NCI-H1417 (cell line): ENCODE measurements around the gene ZBTB7C.

Source experiments
- DNase-seq, 3 experiments: peaks; one replicate each; lab custom pipeline; 2025; lab: John Stamatoyannopoulos, UW

Gene ZBTB7C

GRCh38 chr18:48166336-48166875 lies 242.8 kb downstream of the ZBTB7C start:
- no peak for DNase-seq

GRCh38 chr18:48165111-48165866 lies 243.9 kb downstream of the ZBTB7C start:
- no peak for DNase-seq

GRCh38 chr18:48164701-48165100 lies 244.5 kb downstream of the ZBTB7C start:
- DNase-seq, result no peak

- no peak for DNase-seq
Observed at GRCh38 chr18:48164116-48164515, 245.1 kb downstream of the ZBTB7C start.

GRCh38 chr18:48163738-48164115 lies 245.5 kb downstream of the ZBTB7C start:
- no peak for DNase-seq

GRCh38 chr18:48162956-48163737 lies 246.0 kb downstream of the ZBTB7C start:
- DNase-seq, result no peak

GRCh38 chr18:48161911-48162698 lies 247.1 kb downstream of the ZBTB7C start:
- DNase-seq, result peak; percentile 38 to 96 (median 96)

- peak; percentile 57 to 81 (median 74) for DNase-seq
Observed at GRCh38 chr18:48161191-48161910, 247.8 kb downstream of the ZBTB7C start.

GRCh38 chr18:48160622-48161021 lies 248.6 kb downstream of the ZBTB7C start:
- peak in 1 of 3 experiments; percentile 43 for DNase-seq

GRCh38 chr18:48159816-48160215 lies 249.4 kb downstream of the ZBTB7C start:
- DNase-seq, result no peak

- DNase-seq, result no peak
Observed at GRCh38 chr18:48158721-48159120, 250.5 kb downstream of the ZBTB7C start.

GRCh38 chr18:48157956-48158355 lies 251.2 kb downstream of the ZBTB7C start:
- peak in 1 of 3 experiments; percentile 18 for DNase-seq

GRCh38 chr18:48155856-48156255 lies 253.3 kb downstream of the ZBTB7C start:
- no peak for DNase-seq

GRCh38 chr18:48154828-48155227 lies 254.4 kb downstream of the ZBTB7C start:
- DNase-seq, result no peak

- no peak for DNase-seq
Observed at GRCh38 chr18:48153613-48154481, 255.3 kb downstream of the ZBTB7C start.

- DNase-seq, result peak in 1 of 3 experiments; percentile 8
Observed at GRCh38 chr18:48152549-48152948, 256.6 kb downstream of the ZBTB7C start.

- no peak for DNase-seq
Observed at GRCh38 chr18:48151421-48152065, 257.6 kb downstream of the ZBTB7C start.

GRCh38 chr18:48149020-48149685 lies 260.0 kb downstream of the ZBTB7C start:
- DNase-seq, result no peak

- no peak for DNase-seq
Observed at GRCh38 chr18:48142994-48143393, 266.2 kb downstream of the ZBTB7C start.
